K562 (cell line): ENCODE measurements around the gene MED29. TPM values are rescaled to one million over a fixed set of nuclear protein-coding genes. Genes with fewer than 3 reads are reported as not detected.

Experiments used
- GATA2 ChIP-seq: sonication (generic); formaldehyde crosslinking; IDR thresholded peaks from 2 replicates; pipeline ENCODE4 v1.4.0; 2020; ENCODE audit warnings: mild to moderate bottlenecking, missing genetic modification reagents
- SIN3A ChIP-seq, 2 experiments: fragments of 150-350 bp in 1 of 2; IDR thresholded peaks; 2 replicates each; pipeline ENCODE4 v1.6.1; 2011 to 2016; ENCODE audit warnings: borderline replicate concordance in 2 of 2, low read depth in 2 of 2, low read length in 2 of 2, mild to moderate bottlenecking in 2 of 2, moderate library complexity in 2 of 2; ENCODE audit not compliant: control insufficient read depth in 1 of 2
- SMARCE1 ChIP-seq: fragments of 450-650 bp; IDR thresholded peaks from 2 replicates; pipeline ENCODE4 v1.7.1; 2016; ENCODE audit warnings: mild to moderate bottlenecking
- SPI1 ChIP-seq: IDR thresholded peaks from 2 replicates; pipeline ENCODE4 v1.6.1; 2011; ENCODE audit warnings: low read depth, low read length, control low read depth, borderline replicate concordance
- SREBF2 ChIP-seq: sonication (generic); formaldehyde crosslinking; IDR thresholded peaks from 2 replicates; pipeline ENCODE4 v1.4.0; 2020; ENCODE audit warnings: mild to moderate bottlenecking, missing genetic modification reagents
- TBL1XR1 ChIP-seq, 2 experiments: IDR thresholded peaks; 2 replicates each; pipeline ENCODE4 v1.6.1; 2012; ENCODE audit warnings: improper control_type of control experiment in 2 of 2, low read length in 2 of 2, mild to moderate bottlenecking in 1 of 2
- XRCC5 ChIP-seq: fragments of 200-400 bp; formaldehyde crosslinking; IDR thresholded peaks from 2 replicates; pipeline ENCODE4 v1.6.1; 2017; ENCODE audit warnings: low read depth, mild to moderate bottlenecking, low read length
- ZBTB40 ChIP-seq, 2 experiments: fragments of 450-650 bp in 1 of 2; sonication (generic) in 1 of 2; formaldehyde crosslinking in 1 of 2; IDR thresholded peaks; 2 replicates each; pipeline versions ENCODE4 v1.7.1 to v1.9.0; 2016 to 2022; ENCODE audit warnings: inconsistent platforms in 1 of 2, mild to moderate bottlenecking in 1 of 2, missing genetic modification reagents in 1 of 2
- ZNF232 ChIP-seq: sonication (generic); formaldehyde crosslinking; IDR thresholded peaks from 2 replicates; pipeline ENCODE4 v1.8.0; 2022; ENCODE audit warnings: mild to moderate bottlenecking, missing genetic modification reagents
- ZNF354B ChIP-seq: fragments of 250-450 bp; sonication (Bioruptor Pico); IDR thresholded peaks from 2 replicates; pipeline ENCODE4 v1.4.0; 2020
- polyA plus RNA-seq, 8 experiments: library from polyadenylated mRNA; depleted of rRNA in 4 of 8; stranded (reverse) in 5 of 8; unstranded in 3 of 8; fragments of >200 nt; fragmentation: Nextera tagmentation in 2 of 8; fragmentation: Illumina TruSeq in 1 of 8; extraction: Ambion mirVana in 2 of 8; extraction: Trizol in 1 of 8; gene quantifications; 2 replicates each; pipeline versions ENCODE4 v1.2.1 to v1.2.3, GENCODE V29; 2011 to 2014; ENCODE audit warnings: inconsistent platforms in 1 of 8, missing spikeins in 1 of 8
- total RNA-seq, 7 experiments: library from RNA; depleted of rRNA in 6 of 7; stranded (reverse); fragments of >200 nt in 6 of 7; fragmentation: Illumina TruSeq in 2 of 7; extraction: Trizol in 2 of 7; gene quantifications; 2 replicates each; pipeline versions ENCODE4 v1.2.1 to v1.2.3, GENCODE V29; 2011 to 2021; ENCODE audit warnings: low replicate concordance in 1 of 7
- TF ChIP-seq, protein P1 (sequence below): fragments of 250-450 bp; sonication (Bioruptor Pico); IDR thresholded peaks from 2 replicates; pipeline ENCODE4 v1.6.1; 2021; ENCODE audit warnings: mild to moderate bottlenecking
- TF ChIP-seq, protein P2 (sequence below), 2 experiments: fragments of 450-650 bp; IDR thresholded peaks; 2 replicates each; pipeline ENCODE4 v1.6.1; 2018; ENCODE audit warnings: mild to moderate bottlenecking in 2 of 2, low read depth in 1 of 2; ENCODE audit not compliant: partially characterized antibody in 2 of 2

The MED29 gene
- total and polyA plus RNA-seq, 9 of the 15 experiments (the other 6 are each of a cell fraction or from before 2014, with no cell fraction given) = 1.8 to 22.6 (median 12.4) TPM

GRCh38 chr19:39435499-39436349, 44.5 kb downstream of the MED29 start, which contains the start of gene RPS16 (continued):
- TF ChIP-seq ZBTB40 (IDR thresholded peaks at IDR 0.05) (peak; percentile 94), ZBTB40 (CRISPR knock-in tag; IDR thresholded peaks at IDR 0.05) (no peak), SPI1 (peak; percentile 71), XRCC5 (peak; percentile 37; the same call in 1 of the 2 replicates), SMARCE1 (no peak), SREBF2 (CRISPR knock-in tag) (no peak), ZNF354B (CRISPR knock-in tag) (no peak), SIN3A (IDR thresholded peaks at IDR 0.05; ENCODE audit: borderline replicate concordance in 2 of 2, control insufficient read depth in 1 of 2, low read depth in 2 of 2, low read length in 2 of 2) (peak in 1 of 2 experiments; percentile 93), TBL1XR1 (IDR thresholded peaks at IDR 0.05; ENCODE audit: low read length in 2 of 2) (peak in 1 of 2 experiments; percentile 78; a peak in 1 of 4 replicates), ZNF232 (CRISPR knock-in tag) (no peak; the same call in 1 of the 2 replicates), GATA2 (CRISPR knock-in tag) (no peak)
- TF ChIP-seq, protein P1, sequence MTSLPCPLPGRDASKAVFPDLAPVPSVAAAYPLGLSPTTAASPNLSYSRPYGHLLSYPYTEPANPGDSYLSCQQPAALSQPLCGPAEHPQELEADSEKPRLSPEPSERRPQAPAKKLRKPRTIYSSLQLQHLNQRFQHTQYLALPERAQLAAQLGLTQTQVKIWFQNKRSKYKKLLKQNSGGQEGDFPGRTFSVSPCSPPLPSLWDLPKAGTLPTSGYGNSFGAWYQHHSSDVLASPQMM = no peak
- TF ChIP-seq, protein P2, sequence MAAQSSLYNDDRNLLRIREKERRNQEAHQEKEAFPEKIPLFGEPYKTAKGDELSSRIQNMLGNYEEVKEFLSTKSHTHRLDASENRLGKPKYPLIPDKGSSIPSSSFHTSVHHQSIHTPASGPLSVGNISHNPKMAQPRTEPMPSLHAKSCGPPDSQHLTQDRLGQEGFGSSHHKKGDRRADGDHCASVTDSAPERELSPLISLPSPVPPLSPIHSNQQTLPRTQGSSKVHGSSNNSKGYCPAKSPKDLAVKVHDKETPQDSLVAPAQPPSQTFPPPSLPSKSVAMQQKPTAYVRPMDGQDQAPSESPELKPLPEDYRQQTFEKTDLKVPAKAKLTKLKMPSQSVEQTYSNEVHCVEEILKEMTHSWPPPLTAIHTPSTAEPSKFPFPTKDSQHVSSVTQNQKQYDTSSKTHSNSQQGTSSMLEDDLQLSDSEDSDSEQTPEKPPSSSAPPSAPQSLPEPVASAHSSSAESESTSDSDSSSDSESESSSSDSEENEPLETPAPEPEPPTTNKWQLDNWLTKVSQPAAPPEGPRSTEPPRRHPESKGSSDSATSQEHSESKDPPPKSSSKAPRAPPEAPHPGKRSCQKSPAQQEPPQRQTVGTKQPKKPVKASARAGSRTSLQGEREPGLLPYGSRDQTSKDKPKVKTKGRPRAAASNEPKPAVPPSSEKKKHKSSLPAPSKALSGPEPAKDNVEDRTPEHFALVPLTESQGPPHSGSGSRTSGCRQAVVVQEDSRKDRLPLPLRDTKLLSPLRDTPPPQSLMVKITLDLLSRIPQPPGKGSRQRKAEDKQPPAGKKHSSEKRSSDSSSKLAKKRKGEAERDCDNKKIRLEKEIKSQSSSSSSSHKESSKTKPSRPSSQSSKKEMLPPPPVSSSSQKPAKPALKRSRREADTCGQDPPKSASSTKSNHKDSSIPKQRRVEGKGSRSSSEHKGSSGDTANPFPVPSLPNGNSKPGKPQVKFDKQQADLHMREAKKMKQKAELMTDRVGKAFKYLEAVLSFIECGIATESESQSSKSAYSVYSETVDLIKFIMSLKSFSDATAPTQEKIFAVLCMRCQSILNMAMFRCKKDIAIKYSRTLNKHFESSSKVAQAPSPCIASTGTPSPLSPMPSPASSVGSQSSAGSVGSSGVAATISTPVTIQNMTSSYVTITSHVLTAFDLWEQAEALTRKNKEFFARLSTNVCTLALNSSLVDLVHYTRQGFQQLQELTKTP (IDR thresholded peaks at IDR 0.05; ENCODE audit: low read depth in 1 of 2, partially characterized antibody in 2 of 2) = no peak
